Dendritic cell treated with granulocyte-macrophage colony-stimulating factor and Interleukin-4, amounts not matched to agents 40 ng/mL and 50 ng/mL, for 4 days (primary cell): ENCODE data around the gene RWDD1.

Experiments
- H3K27ac Mint-ChIP-seq: one replicate; pipeline ENCODE4 v1.8.0; 2022; ENCODE audit warnings: mild to moderate bottlenecking, mixed read lengths
- H3K27me3 Mint-ChIP-seq: one replicate; pipeline ENCODE4 v1.8.0; 2022; ENCODE audit warnings: mild to moderate bottlenecking, mixed read lengths
- H3K36me3 Mint-ChIP-seq: one replicate; pipeline ENCODE4 v1.8.0; 2022; ENCODE audit warnings: low read depth, mixed read lengths
- H3K4me1 Mint-ChIP-seq: one replicate; pipeline ENCODE4 v1.8.0; 2022; ENCODE audit warnings: low read depth, mixed read lengths
- H3K4me3 Mint-ChIP-seq: one replicate; pipeline ENCODE4 v1.8.0; 2022; ENCODE audit warnings: mild to moderate bottlenecking, moderate library complexity, mixed read lengths
- H3K9me3 Mint-ChIP-seq: one replicate; pipeline ENCODE4 v1.8.0; 2022; ENCODE audit warnings: mixed read lengths
- intact Hi-C: fragments of 100-400 bp; cut with micrococcal nuclease; formaldehyde crosslinking; loops from one replicate; pipeline ENCODE4 v1.15.0; 2022

The RWDD1 gene

DNA sequence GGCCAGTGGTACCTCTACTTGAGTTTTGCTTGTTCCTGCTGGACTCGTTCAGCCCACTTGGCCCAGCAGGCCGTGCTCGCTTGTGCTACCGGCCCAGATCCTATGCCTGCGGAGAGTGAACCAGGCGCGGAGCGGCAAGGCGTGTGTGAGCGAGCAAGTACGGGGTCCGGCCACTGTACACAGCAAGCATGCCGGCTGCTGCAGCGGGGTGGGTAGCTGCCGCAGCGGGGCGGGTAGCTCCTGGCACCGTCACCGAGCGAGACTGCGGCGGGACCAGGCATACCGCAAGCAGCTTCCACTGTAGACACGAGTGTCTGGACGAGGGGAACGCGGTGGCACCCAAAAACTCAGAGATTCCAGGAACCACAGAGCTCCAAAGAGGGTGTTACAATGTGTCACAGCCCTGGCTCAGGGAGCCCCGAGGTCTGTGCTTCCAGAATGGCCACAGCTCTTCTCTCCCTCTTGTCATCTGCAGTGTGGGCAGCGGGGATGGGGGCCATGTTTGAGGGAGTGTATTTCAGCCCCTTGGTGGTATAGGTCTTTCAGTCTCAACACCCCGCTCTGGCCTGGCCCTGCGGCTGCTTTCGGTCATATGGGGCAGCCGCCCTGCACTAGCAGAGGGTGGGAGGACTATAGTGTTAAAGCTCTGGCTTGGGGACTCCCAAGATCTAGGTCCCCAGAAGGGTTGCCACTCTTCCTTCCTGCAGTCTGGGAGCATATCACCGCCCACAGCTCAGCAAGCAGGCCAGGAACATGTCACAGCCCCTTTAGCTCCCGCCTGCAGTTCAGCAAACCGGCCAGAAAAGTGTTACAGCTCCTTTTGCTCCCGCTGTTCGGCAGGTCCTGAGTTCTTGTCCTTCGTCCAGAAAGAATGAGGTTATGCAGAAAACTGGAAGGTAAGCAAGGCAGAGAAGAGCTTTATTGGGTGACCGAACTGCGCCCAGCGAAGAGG is 6.1 kb upstream of the RWDD1 start:
- Mint-ChIP-seq H3K4me3 (peak overlapping the region; percentile 14), H3K36me3 (no peaks in the 10 kb centered on the region), H3K27me3 (peaks cover 13% of the 10 kb centered on the region), H3K9me3 (peaks cover 9% of the 10 kb centered on the region), H3K27ac (peak overlapping the region; percentile 51), H3K4me1 (peaks cover 28% of the 10 kb centered on the region)
- intact Hi-C loops: no loop called here

DNA sequence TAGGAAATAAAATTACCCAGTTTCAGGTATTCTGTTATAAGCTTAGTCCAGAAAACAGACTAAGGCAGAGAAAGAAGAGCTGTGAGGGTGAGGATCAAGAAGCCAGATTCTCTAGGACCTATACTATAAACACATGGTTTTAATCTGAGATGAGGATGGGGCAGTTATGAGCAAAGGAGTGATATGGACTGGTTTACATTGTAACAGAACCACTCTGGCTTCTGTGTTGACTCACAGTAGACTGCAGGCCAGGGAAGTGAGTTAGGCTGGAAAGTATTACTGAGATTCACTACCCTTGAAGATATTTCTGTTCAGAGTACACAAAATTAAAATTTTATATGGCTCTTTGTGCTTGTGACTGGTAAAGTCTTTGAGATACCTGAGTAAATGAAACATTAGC is 3.2 kb upstream of the RWDD1 start:
- Mint-ChIP-seq H3K4me1 (peaks cover 41% of the 10 kb centered on the region), H3K9me3 (peaks cover 9% of the 10 kb centered on the region), H3K4me3 (no peak overlapping the region), H3K27ac (peak overlapping the region; percentile 16), H3K27me3 (peaks cover 10% of the 10 kb centered on the region), H3K36me3 (peaks cover 14% of the 10 kb centered on the region)
- intact Hi-C loops: no loop called here

DNA sequence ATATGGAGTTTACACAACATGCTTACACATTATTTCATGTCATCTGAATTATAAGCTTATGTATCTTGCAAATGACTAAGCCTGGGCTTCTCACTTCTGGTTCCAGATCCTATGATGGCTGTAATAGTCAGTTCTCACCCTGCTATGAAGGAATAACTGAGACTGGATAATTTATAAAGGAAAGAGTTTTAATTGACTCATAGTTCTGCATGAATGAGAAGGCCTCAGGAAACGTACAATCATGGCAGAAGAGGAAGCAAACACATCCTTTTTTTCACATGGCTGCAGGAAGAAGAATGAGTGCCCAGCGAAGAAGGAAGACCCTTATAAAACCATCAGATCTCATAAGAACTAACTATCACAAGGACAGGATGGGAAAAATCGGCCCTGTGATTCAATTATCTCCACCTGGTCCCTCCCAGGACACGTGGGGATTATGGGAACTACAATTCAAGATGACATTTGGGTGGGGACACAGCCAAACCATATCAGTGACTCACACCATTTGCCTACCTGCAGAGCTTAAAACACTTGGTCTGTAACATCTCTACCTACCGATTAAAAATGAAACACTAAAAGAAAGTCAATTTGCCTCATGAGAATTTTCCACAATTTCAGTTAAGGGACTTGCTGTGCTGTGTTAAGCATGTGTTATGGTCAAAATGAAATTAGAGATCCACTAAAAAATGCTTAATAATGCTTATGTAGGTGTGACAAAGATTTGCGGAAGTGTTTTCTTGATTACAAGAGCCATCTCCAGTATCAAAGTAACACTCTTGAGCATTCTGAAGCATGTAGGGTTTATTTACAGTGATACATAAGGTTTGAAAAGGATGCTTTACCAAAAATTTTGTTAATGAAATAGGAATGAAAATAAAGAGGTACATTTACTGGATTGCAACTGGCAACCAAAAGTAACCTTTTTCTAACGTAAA is 2.2 kb upstream of the RWDD1 start:
- peaks cover 44% of the 10 kb centered on the region for H3K4me1 Mint-ChIP-seq
- intact Hi-C loops: no loop called here

DNA sequence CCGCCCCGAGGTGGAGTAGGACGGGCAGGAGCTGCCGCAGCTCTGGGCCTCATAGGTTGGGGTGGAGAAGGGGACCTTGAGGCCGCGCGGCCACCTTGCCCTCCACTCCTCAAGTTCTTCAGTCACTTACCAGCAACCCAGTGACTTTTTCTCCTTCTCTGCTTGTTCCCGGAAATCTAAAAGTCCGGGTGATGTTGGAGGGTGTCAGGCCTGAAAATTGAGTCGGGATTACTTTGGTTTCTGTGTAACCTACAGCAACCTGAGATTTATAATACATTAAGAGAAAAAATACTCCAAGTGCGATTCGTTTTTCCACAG is 338 bp downstream of the RWDD1 start:
- peaks cover 6% of the 10 kb centered on the region for H3K9me3 Mint-ChIP-seq
- H3K4me3 Mint-ChIP-seq: peak overlapping the region; percentile 97
- H3K27me3 Mint-ChIP-seq: no peaks in the 10 kb centered on the region
- intact Hi-C loops: loop anchor here (2.0 to 5.0 kb wide), 2 partner anchors 96 to 293 kb away; partner anchors contain the start of genes TSPYL1 and ZUP1
- H3K36me3 Mint-ChIP-seq: peaks cover 41% of the 10 kb centered on the region
- H3K4me1 Mint-ChIP-seq: peaks cover 51% of the 10 kb centered on the region
- peak overlapping the region; percentile 94 for H3K27ac Mint-ChIP-seq

More for the DNA sequence above, 2.2 kb upstream of the RWDD1 start:
- Mint-ChIP-seq H3K27me3 (peaks cover 10% of the 10 kb centered on the region), H3K27ac (peak overlapping the region; percentile 63), H3K4me3 (no peak overlapping the region), H3K9me3 (peaks cover 9% of the 10 kb centered on the region), H3K36me3 (peaks cover 16% of the 10 kb centered on the region)

DNA sequence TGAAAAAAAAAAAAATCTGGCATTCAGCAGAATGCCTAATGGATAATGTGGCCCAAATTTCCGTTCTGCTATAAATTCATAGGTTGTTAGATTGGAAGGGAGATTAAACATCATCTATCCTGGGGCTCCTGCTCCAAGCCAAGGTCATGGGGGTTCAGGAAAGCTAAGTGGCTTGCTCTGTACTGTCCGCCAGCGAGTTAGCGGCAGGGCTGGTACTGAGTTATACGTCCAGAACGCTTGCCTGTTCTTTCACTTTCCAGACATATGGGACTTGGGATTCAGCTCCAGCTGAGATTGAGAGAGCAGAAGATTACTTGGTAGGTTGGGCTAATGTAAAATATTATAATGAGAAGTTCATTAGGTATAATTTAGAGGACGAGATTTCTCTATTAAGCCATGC is 858 bp downstream of the RWDD1 start:
- Mint-ChIP-seq H3K27me3 (no peaks in the 10 kb centered on the region), H3K9me3 (peaks cover under 1% of the 10 kb centered on the region), H3K4me3 (peak overlapping the region; percentile 97), H3K36me3 (peaks cover 44% of the 10 kb centered on the region), H3K27ac (peak overlapping the region; percentile 94), H3K4me1 (peaks cover 56% of the 10 kb centered on the region)
- intact Hi-C loops: loop anchor here (5.0 kb wide), 1 partner anchor 95 kb away; the partner anchor contains the start of gene ZUP1

DNA sequence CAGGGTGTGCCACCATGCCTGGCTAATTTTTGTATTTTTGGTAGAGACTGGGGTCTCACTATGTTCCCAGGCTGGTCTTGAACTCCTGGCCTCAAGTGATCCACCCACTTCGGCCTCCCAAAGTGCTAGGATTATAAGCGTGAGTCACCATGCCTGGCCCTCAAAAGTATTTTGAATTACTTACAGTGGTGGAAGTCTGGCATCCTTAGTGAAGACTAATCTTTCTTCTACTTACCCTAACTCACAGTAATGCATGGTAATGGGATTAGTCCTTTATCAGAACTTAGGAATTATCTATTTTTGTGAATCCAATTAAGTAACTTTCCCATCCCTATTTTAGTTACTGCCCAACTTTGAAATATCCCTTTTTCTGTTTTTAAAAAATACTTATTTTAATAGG is 3.9 kb downstream of the RWDD1 start:
- no peak overlapping the region for H3K27ac Mint-ChIP-seq
- H3K27me3 Mint-ChIP-seq: no peaks in the 10 kb centered on the region
- H3K36me3 Mint-ChIP-seq: peaks cover 51% of the 10 kb centered on the region
- no peaks in the 10 kb centered on the region for H3K9me3 Mint-ChIP-seq
- H3K4me1 Mint-ChIP-seq: peaks cover 40% of the 10 kb centered on the region
- no peak overlapping the region for H3K4me3 Mint-ChIP-seq
- intact Hi-C loops: no loop called here

DNA sequence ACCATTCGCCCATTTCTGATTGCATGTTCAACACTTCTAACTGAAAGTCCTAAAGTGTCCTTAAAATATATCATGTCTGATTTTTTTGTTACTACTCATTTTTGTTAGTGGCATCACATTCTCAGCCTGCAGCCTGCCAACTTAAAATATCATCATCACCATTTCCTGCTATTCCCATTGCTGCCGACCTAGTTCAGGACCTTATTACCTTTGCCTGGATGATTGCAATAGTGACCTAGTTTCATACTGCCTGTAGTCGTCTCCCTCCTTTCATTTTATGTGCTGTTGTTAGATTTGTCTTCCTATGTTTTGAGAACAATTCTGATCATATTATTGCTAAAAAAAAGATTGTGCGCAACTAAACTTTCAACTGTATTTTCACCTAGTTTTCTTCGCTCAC is 6.2 kb downstream of the RWDD1 start:
- Mint-ChIP-seq H3K4me1 (peaks cover 33% of the 10 kb centered on the region), H3K4me3 (no peak overlapping the region), H3K9me3 (no peaks in the 10 kb centered on the region), H3K36me3 (peaks cover 40% of the 10 kb centered on the region), H3K27ac (no peak overlapping the region), H3K27me3 (no peaks in the 10 kb centered on the region)
- intact Hi-C loops: no loop called here

DNA sequence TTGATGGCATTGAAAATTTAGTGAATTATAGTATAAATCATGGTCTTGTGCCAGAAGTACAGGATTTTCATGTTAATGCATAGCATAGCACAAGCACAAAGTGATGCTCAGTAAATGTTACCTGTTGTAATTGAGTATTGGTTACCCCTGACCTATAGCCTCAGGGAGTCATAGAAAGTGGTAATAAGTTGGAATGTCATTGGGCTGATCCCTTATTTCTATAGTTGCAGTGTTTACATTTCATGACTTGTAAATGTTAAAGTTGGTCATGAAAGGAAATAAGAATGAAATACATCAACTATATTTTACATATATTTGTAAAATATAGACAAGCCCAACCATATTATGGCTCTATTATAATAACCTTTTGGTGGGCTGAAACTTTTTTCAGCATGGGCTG is 7.0 kb downstream of the RWDD1 start:
- Mint-ChIP-seq H3K27ac (no peak overlapping the region), H3K36me3 (peaks cover 49% of the 10 kb centered on the region), H3K27me3 (no peaks in the 10 kb centered on the region), H3K4me1 (peaks cover 27% of the 10 kb centered on the region), H3K9me3 (no peaks in the 10 kb centered on the region), H3K4me3 (no peak overlapping the region)
- intact Hi-C loops: no loop called here

DNA sequence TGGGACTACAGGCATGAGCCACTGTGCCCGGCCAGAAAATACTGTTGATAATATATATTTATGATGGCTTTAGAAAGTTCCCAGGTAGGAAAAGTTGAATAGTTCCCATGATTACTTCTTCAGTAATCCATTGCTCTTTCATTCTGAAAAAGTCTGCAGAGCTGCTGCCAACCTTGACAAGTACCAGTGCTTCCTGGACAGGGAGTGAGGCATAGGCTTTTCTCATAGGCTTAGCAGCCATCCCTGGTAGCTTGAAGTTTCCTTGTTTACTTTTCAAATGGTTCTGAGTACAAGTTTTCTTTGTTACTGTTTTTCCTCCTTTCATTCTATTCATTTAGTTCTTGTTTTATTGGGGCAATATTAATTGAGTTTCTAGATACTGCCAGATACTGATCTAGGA is 7.8 kb downstream of the RWDD1 start:
- Mint-ChIP-seq H3K4me3 (no peak overlapping the region), H3K27me3 (no peaks in the 10 kb centered on the region), H3K9me3 (no peaks in the 10 kb centered on the region), H3K27ac (no peak overlapping the region), H3K36me3 (peaks cover 48% of the 10 kb centered on the region), H3K4me1 (peaks cover 24% of the 10 kb centered on the region)
- intact Hi-C loops: no loop called here

DNA sequence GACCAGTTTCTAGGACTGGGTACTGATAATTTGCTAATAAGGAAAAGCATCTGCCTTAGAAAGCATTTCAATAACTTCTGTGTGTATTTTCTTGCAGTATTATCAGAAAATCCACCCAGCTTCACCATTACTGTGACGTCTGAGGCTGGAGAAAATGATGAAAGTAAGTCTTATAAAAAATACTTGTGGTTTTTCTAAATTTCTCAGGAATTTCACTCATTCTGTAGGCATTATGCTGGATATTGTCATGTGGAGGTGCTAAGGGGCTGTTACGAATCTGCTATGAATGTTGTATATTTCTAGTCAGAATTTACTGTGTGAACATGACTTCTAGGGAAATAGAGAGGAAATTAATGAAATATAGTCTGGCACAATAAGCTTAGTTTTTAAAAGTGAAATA is 8.9 kb downstream of the RWDD1 start:
- intact Hi-C loops: no loop called here

DNA sequence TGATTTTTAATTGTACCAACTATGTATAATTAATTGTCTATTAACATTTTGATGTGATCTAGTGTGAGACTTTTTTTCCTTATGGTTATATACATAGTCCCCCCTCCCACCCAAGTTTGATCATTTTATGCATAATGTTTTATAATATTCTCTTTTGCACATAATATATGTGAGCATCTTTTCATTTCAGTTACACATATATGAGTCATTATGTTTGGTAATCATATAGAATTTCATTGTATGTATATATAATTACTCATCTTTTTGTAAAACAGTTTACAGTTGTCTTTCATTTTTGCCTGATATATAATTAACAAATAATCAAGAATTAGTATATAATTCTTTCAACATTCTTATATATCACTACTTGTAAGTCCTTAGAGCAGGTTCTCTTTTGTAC is 15.0 kb downstream of the RWDD1 start:
- no peaks in the 10 kb centered on the region for H3K4me1 Mint-ChIP-seq
- H3K4me3 Mint-ChIP-seq: no peak overlapping the region
- H3K36me3 Mint-ChIP-seq: peaks cover 67% of the 10 kb centered on the region

More for the DNA sequence above, 8.9 kb downstream of the RWDD1 start:
- Mint-ChIP-seq H3K36me3 (peaks cover 47% of the 10 kb centered on the region), H3K9me3 (no peaks in the 10 kb centered on the region), H3K4me3 (no peak overlapping the region), H3K27me3 (no peaks in the 10 kb centered on the region), H3K27ac (no peak overlapping the region), H3K4me1 (peaks cover 18% of the 10 kb centered on the region)

DNA sequence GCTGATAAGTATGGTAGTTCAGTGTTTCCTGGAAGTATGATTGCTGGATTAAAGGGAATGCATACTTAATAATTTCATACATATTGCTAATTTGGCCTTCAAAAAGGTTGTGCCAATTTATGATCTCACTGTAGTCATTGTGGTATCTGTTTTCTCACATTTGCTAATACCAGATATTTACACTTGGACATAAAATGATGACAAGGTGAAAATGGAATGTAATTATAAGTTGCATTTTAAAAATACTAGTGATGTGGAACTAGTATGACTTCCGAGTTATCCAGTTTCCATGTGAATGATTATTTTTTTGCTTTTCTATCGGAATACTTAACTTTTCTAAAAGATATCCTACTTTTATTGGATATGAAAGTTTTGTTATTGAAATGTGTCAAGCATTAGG is 15.4 kb downstream of the RWDD1 start:
- H3K9me3 Mint-ChIP-seq: no peaks in the 10 kb centered on the region
- intact Hi-C loops: loop anchor here (5.0 kb wide), 1 partner anchor 66 kb away; no protein-coding TSS in a partner anchor
- no peaks in the 10 kb centered on the region for H3K4me1 Mint-ChIP-seq
- no peak overlapping the region for H3K4me3 Mint-ChIP-seq
- peaks cover 72% of the 10 kb centered on the region for H3K36me3 Mint-ChIP-seq
- no peak overlapping the region for H3K27ac Mint-ChIP-seq
- no peaks in the 10 kb centered on the region for H3K27me3 Mint-ChIP-seq

More for the DNA sequence above, 15.0 kb downstream of the RWDD1 start:
- intact Hi-C loops: loop anchor here (5.0 kb wide), 1 partner anchor 66 kb away; no protein-coding TSS in a partner anchor
- H3K9me3 Mint-ChIP-seq: no peaks in the 10 kb centered on the region
- no peak overlapping the region for H3K27ac Mint-ChIP-seq
- no peaks in the 10 kb centered on the region for H3K27me3 Mint-ChIP-seq

DNA sequence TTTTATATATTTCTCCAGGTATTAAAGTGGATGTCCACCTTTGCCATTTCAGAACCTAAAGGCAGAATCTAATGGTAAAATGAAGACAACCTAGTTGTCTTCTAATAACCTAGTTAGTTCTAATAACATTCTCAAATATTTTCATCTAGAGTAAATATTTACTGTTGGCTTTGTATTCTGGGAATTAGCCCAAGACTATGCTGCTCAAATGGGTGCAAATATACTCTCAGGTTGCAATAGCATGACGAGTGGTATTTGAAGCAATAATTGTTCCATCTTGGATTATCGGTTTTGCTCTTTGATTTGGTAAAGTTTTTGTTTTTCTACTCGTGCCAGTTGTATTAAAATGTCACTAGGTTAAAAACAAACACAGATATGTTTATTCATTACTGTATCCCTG is 23.9 kb downstream of the RWDD1 start:
- Mint-ChIP-seq H3K9me3 (no peaks in the 10 kb centered on the region), H3K4me3 (no peak overlapping the region), H3K36me3 (peaks cover 52% of the 10 kb centered on the region), H3K27me3 (no peaks in the 10 kb centered on the region), H3K4me1 (no peaks in the 10 kb centered on the region), H3K27ac (no peak overlapping the region)
- intact Hi-C loops: no loop called here

DNA sequence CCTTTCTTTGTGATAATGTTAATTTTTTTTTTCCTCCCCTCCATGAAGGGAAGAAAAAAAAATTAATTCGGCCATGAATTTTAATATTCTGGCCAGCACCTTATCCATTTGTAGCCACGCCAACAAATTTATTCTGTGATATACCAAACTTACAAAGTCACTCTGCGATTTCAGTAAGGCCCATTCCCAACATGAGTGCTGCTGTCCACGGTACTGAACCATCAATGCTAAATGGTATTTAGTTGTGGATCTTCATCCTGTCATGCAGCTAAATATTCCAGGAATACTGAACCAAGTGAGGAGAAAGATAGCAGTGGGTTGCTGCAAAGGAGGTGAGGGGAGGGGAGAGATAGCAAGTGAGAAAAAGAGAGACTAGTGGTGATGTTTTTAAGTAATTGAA is 25.5 kb downstream of the RWDD1 start:
- Mint-ChIP-seq H3K4me1 (no peaks in the 10 kb centered on the region), H3K36me3 (peaks cover 43% of the 10 kb centered on the region), H3K9me3 (no peaks in the 10 kb centered on the region), H3K27me3 (no peaks in the 10 kb centered on the region), H3K27ac (no peak overlapping the region), H3K4me3 (no peak overlapping the region)
- intact Hi-C loops: no loop called here
